H1 (cell line): ENCODE data around the gene CRYGB.
"Not testable (repeated sequence)": the region's sequence is repeated elsewhere in the genome, so short reads cannot be mapped to it uniquely, and the experiment has no call there.

Source experiments
- MAFK ChIP-seq: IDR thresholded peaks from 2 replicates; pipeline ENCODE4 v1.6.1; 2012; ENCODE audit warnings: low read depth, mild to moderate bottlenecking, improper control_type of control experiment, low read length
- POLR2A ChIP-seq, 2 experiments: IDR thresholded peaks; 1 replicate in 1 of 2; 2 replicates in 1 of 2; pipeline ENCODE4 v1.6.1; 2011; ENCODE audit warnings: low read depth in 2 of 2, low read length in 2 of 2, mild to moderate bottlenecking in 2 of 2; ENCODE audit errors: control extremely low read depth in 1 of 2
- POLR2AphosphoS5 ChIP-seq: IDR thresholded peaks from 2 replicates; pipeline ENCODE4 v1.6.1; 2011; ENCODE audit warnings: low read depth, low read length
- SUZ12 ChIP-seq: fragments of 200-600 bp; sonication (generic); IDR thresholded peaks from 2 replicates; pipeline ENCODE4 v1.6.1; 2012; ENCODE audit warnings: mild to moderate bottlenecking, inconsistent platforms, low read length, moderate library complexity, mixed read lengths
- ZNF274 ChIP-seq: IDR thresholded peaks from 2 replicates; pipeline ENCODE4 v1.7.0; 2012; ENCODE audit warnings: low read length, borderline replicate concordance; ENCODE audit errors: extremely low read depth
- TF ChIP-seq, protein P1 (sequence below): IDR thresholded peaks from 2 replicates; pipeline ENCODE4 v1.6.1; 2012; ENCODE audit warnings: inconsistent platforms
- TF ChIP-seq, protein P2 (sequence below), 3 experiments: IDR thresholded peaks; 1 replicate in 2 of 3; 2 replicates in 1 of 3; pipeline versions ENCODE4 v1.5.1 to v1.6.1; 2011; ENCODE audit warnings: low read length in 3 of 3, mild to moderate bottlenecking in 3 of 3, inconsistent platforms in 2 of 3, low read depth in 1 of 3, moderate library complexity in 1 of 3; ENCODE audit not compliant: insufficient read depth in 1 of 3; ENCODE audit errors: control extremely low read depth in 1 of 3
- TF ChIP-seq, protein P3 (sequence below): IDR thresholded peaks from 2 replicates; pipeline ENCODE4 v1.6.1; 2011; ENCODE audit warnings: low read length, improper control_type of control experiment

GRCh38 chr2:208124013-208124715, 21.8 kb downstream of the CRYGB start, which contains the start of gene CRYGD:
- TF ChIP-seq, protein P1, sequence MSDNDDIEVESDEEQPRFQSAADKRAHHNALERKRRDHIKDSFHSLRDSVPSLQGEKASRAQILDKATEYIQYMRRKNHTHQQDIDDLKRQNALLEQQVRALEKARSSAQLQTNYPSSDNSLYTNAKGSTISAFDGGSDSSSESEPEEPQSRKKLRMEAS, result not testable (repeated sequence)
- TF ChIP-seq, protein P2, sequence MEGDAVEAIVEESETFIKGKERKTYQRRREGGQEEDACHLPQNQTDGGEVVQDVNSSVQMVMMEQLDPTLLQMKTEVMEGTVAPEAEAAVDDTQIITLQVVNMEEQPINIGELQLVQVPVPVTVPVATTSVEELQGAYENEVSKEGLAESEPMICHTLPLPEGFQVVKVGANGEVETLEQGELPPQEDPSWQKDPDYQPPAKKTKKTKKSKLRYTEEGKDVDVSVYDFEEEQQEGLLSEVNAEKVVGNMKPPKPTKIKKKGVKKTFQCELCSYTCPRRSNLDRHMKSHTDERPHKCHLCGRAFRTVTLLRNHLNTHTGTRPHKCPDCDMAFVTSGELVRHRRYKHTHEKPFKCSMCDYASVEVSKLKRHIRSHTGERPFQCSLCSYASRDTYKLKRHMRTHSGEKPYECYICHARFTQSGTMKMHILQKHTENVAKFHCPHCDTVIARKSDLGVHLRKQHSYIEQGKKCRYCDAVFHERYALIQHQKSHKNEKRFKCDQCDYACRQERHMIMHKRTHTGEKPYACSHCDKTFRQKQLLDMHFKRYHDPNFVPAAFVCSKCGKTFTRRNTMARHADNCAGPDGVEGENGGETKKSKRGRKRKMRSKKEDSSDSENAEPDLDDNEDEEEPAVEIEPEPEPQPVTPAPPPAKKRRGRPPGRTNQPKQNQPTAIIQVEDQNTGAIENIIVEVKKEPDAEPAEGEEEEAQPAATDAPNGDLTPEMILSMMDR (IDR thresholded peaks at IDR 0.05; ENCODE audit: control extremely low read depth in 1 of 3, insufficient read depth in 1 of 3, low read depth in 1 of 3, low read length in 3 of 3), result not testable (repeated sequence)
- TF ChIP-seq ZNF274; POLR2A (IDR thresholded peaks at IDR 0.05; ENCODE audit: control extremely low read depth in 1 of 2, low read depth in 2 of 2, low read length in 2 of 2); POLR2AphosphoS5; MAFK; SUZ12: not testable (repeated sequence)
- TF ChIP-seq, protein P3, sequence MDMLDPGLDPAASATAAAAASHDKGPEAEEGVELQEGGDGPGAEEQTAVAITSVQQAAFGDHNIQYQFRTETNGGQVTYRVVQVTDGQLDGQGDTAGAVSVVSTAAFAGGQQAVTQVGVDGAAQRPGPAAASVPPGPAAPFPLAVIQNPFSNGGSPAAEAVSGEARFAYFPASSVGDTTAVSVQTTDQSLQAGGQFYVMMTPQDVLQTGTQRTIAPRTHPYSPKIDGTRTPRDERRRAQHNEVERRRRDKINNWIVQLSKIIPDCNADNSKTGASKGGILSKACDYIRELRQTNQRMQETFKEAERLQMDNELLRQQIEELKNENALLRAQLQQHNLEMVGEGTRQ, result not testable (repeated sequence)
